ENCODE data around the gene RPS6KA1.
"Not testable (repeated sequence)": the region's sequence is repeated elsewhere in the genome, so short reads cannot be mapped to it uniquely, and the experiment has no call there.

- TF ChIP-seq ASH2L (IDR thresholded peaks at IDR 0.05; ENCODE audit: borderline replicate concordance, low read depth); TAF1 (IDR thresholded peaks at IDR 0.05; ENCODE audit: borderline replicate concordance, low read depth, low read length); IKZF2 (IDR thresholded peaks at IDR 0.05); TBL1XR1 (IDR thresholded peaks at IDR 0.05; ENCODE audit: low read depth, low read length); MYC (IDR thresholded peaks at IDR 0.05; ENCODE audit: insufficient read depth, insufficient read length, insufficient replicate concordance, low read length, severe bottlenecking); RCOR1 (conservative IDR thresholded peaks at IDR 0.05; ENCODE audit: low read depth, low read length); NFIC (IDR thresholded peaks at IDR 0.05; ENCODE audit: low read depth, low read length); NRF1 (conservative IDR thresholded peaks at IDR 0.05; ENCODE audit: low read depth, low read length): not testable (repeated sequence)
Measured at GRCh38 chr1:26515836-26516235, 13.7 kb upstream of the RPS6KA1 start.
